ENCODE data around the gene METTL15. TPM values are rescaled to one million over a fixed set of nuclear protein-coding genes. Genes with fewer than 3 reads are reported as not detected.
"Not testable (repeated sequence)": the region's sequence is repeated elsewhere in the genome, so short reads cannot be mapped to it uniquely, and the experiment has no call there.

The METTL15 gene
- total RNA-seq, 1 experiment from 2014 or later, result 10.3 TPM

- DNase-seq (ENCODE audit: low spot score), result peak; percentile 91
These were observed 2.1 kb downstream of the METTL15 start for GRCh38 chr11:28110108-28110820.

GRCh38 chr11:28110821-28111200, 2.6 kb downstream of the METTL15 start:
- DNase-seq (ENCODE audit: low spot score), result no peak

- no peak for DNase-seq (ENCODE audit: low spot score)
These were observed 5.9 kb downstream of the METTL15 start for GRCh38 chr11:28114116-28114515.

GRCh38 chr11:28114731-28115130, 6.5 kb downstream of the METTL15 start:
- DNase-seq (ENCODE audit: low spot score), result no peak

- no peak for DNase-seq (ENCODE audit: low spot score)
These were observed 9.5 kb downstream of the METTL15 start for GRCh38 chr11:28117712-28118111.

GRCh38 chr11:28123151-28123581, 15.0 kb downstream of the METTL15 start:
- DNase-seq (ENCODE audit: low spot score), result peak; percentile 23

- DNase-seq (ENCODE audit: low spot score), result no peak
These were observed 24.4 kb downstream of the METTL15 start for GRCh38 chr11:28132548-28132947.

GRCh38 chr11:28133146-28133545, 25.0 kb downstream of the METTL15 start:
- no peak for DNase-seq (ENCODE audit: low spot score)

- not testable (repeated sequence) for DNase-seq (ENCODE audit: low spot score)
These were observed 28.0 kb downstream of the METTL15 start for GRCh38 chr11:28136157-28136556.

- no peak for DNase-seq (ENCODE audit: low spot score)
These were observed 29.2 kb downstream of the METTL15 start for GRCh38 chr11:28137366-28137765.

- no peak for DNase-seq (ENCODE audit: low spot score)
These were observed 29.6 kb downstream of the METTL15 start for GRCh38 chr11:28137832-28138231.

- DNase-seq (ENCODE audit: low spot score), result no peak
These were observed 31.7 kb downstream of the METTL15 start for GRCh38 chr11:28139841-28140415.

- no peak for DNase-seq (ENCODE audit: low spot score)
These were observed 32.7 kb downstream of the METTL15 start for GRCh38 chr11:28140689-28141455.

GRCh38 chr11:28142724-28143123, 34.5 kb downstream of the METTL15 start:
- no peak for DNase-seq (ENCODE audit: low spot score)

GRCh38 chr11:28144808-28145207, 36.6 kb downstream of the METTL15 start:
- DNase-seq (ENCODE audit: low spot score), result no peak

- peak; percentile 71 for DNase-seq (ENCODE audit: low spot score)
These were observed 38.0 kb downstream of the METTL15 start for GRCh38 chr11:28146123-28146751.

- DNase-seq (ENCODE audit: low spot score), result no peak
These were observed 44.6 kb downstream of the METTL15 start for GRCh38 chr11:28152743-28153142.

- DNase-seq (ENCODE audit: low spot score), result no peak
These were observed 45.4 kb downstream of the METTL15 start for GRCh38 chr11:28153586-28153985.

- DNase-seq (ENCODE audit: low spot score), result no peak
These were observed 60.5 kb downstream of the METTL15 start for GRCh38 chr11:28168718-28169117.

GRCh38 chr11:28169816-28170215, 61.6 kb downstream of the METTL15 start:
- DNase-seq (ENCODE audit: low spot score), result no peak

- no peak for DNase-seq (ENCODE audit: low spot score)
These were observed 62.6 kb downstream of the METTL15 start for GRCh38 chr11:28170759-28171158.

GRCh38 chr11:28176351-28176750, 68.2 kb downstream of the METTL15 start:
- no peak for DNase-seq (ENCODE audit: low spot score)

All from HT-29 (cell line).